SJSA1 (cell line): ENCODE results near the gene VPS33A. TPM values are rescaled to one million over a fixed set of nuclear protein-coding genes. Genes with fewer than 3 reads are reported as not detected.
"Not testable (repeated sequence)": the region's sequence is repeated elsewhere in the genome, so short reads cannot be mapped to it uniquely, and the experiment has no call there.

ENCODE experiments used
- DNase-seq, 2 experiments: peaks; one replicate each; pipeline ENCODE4 v3.0.0-alpha.2; 2015 to 2020; ENCODE audit warnings: low spot score in 2 of 2, low read depth in 1 of 2
- H3K27ac ChIP-seq: fragments of 250-450 bp; sonication (Bioruptor Pico); 2 replicates; pipeline ENCODE4 v1.5.1; 2020; ENCODE audit warnings: mild to moderate bottlenecking, moderate library complexity
- H3K27me3 ChIP-seq: fragments of 250-450 bp; sonication (Bioruptor Pico); replicated peaks from 2 replicates; pipeline ENCODE4 v1.5.1; 2020; ENCODE audit warnings: mild to moderate bottlenecking, moderate library complexity
- H3K36me3 ChIP-seq: fragments of 250-450 bp; sonication (Bioruptor Pico); 2 replicates; pipeline ENCODE4 v1.5.1; 2020; ENCODE audit warnings: mild to moderate bottlenecking
- H3K4me1 ChIP-seq: fragments of 250-450 bp; sonication (Bioruptor Pico); replicated peaks from 2 replicates; pipeline ENCODE4 v1.6.1; 2021; ENCODE audit warnings: mild to moderate bottlenecking
- H3K4me3 ChIP-seq: fragments of 250-450 bp; sonication (Bioruptor Pico); 2 replicates; pipeline ENCODE4 v1.5.1; 2020; ENCODE audit warnings: mild to moderate bottlenecking
- H3K9me3 ChIP-seq: fragments of 250-450 bp; sonication (Bioruptor Pico); replicated peaks from 2 replicates; pipeline ENCODE4 v1.5.1; 2020; ENCODE audit warnings: mild to moderate bottlenecking
- total RNA-seq: library from RNA; depleted of rRNA; stranded (reverse); fragments of >200 nt; shearing (Covaris generic); gene quantifications from 2 replicates; pipeline ENCODE4 v1.2.3, GENCODE V29; 2014

Gene VPS33A
- total RNA-seq, 1 experiment from 2014 or later: 14.3 TPM

GRCh38 chr12:122206111-122206881, 60.0 kb downstream of the VPS33A start:
- H3K27ac ChIP-seq: no peak overlapping the region
- no peak for DNase-seq
- H3K4me3 ChIP-seq: no peak overlapping the region
- H3K9me3 ChIP-seq: no peaks in the 10 kb centered on the region; the same call in 1 of the 2 replicates
- peaks cover 35% of the 10 kb centered on the region for H3K27me3 ChIP-seq
- peaks cover 14% of the 10 kb centered on the region for H3K4me1 ChIP-seq
- peaks cover 42% of the 10 kb centered on the region for H3K36me3 ChIP-seq

GRCh38 chr12:122205053-122205925, 61.0 kb downstream of the VPS33A start:
- DNase-seq: no peak
- Histone ChIP-seq H3K27ac (no peak overlapping the region), H3K4me3 (no peak overlapping the region), H3K27me3 (peaks cover 35% of the 10 kb centered on the region), H3K36me3 (peaks cover 37% of the 10 kb centered on the region), H3K9me3 (no peaks in the 10 kb centered on the region; the same call in 1 of the 2 replicates), H3K4me1 (peaks cover 14% of the 10 kb centered on the region)

- H3K4me1 ChIP-seq: peaks cover 14% of the 10 kb centered on the region
- no peak for DNase-seq
Observed at GRCh38 chr12:122204167-122205052, 61.9 kb downstream of the VPS33A start.

GRCh38 chr12:122203301-122204166, 62.8 kb downstream of the VPS33A start, which contains the start of gene B3GNT4:
Gene B3GNT4 (plus strand): TSS chr12:122203709. CDS start chr12:122204619, 910 bp downstream.
- peak in 1 of 2 experiments; percentile 19 for DNase-seq
- Histone ChIP-seq H3K27me3 (peaks cover 35% of the 10 kb centered on the region), H3K27ac (no peak within 1 kb of the TSS)

More at GRCh38 chr12:122204167-122205052, 61.9 kb downstream of the VPS33A start:
- H3K4me3 ChIP-seq: peak overlapping the region; percentile 40
- no peaks in the 10 kb centered on the region; the same call in 1 of the 2 replicates for H3K9me3 ChIP-seq
- H3K27me3 ChIP-seq: peaks cover 35% of the 10 kb centered on the region
- H3K36me3 ChIP-seq: peaks cover 29% of the 10 kb centered on the region
- H3K27ac ChIP-seq: no peak overlapping the region

GRCh38 chr12:122202811-122203210, 63.5 kb downstream of the VPS33A start:
- peak overlapping the region; percentile 40; the same call in 1 of the 2 replicates for H3K4me3 ChIP-seq
- H3K9me3 ChIP-seq, H3K27ac ChIP-seq, DNase-seq: not testable (repeated sequence)
- peaks cover 35% of the 10 kb centered on the region for H3K27me3 ChIP-seq
- H3K36me3 ChIP-seq: peaks cover 15% of the 10 kb centered on the region
- peaks cover 14% of the 10 kb centered on the region for H3K4me1 ChIP-seq

More at GRCh38 chr12:122203301-122204166, 62.8 kb downstream of the VPS33A start, which contains the start of gene B3GNT4:
- Histone ChIP-seq H3K4me3 (peak within 1 kb of the TSS; percentile 40), H3K9me3 (no peaks in the 10 kb centered on the region; the same call in 1 of the 2 replicates), H3K36me3 (peaks cover 22% of the 10 kb centered on the region), H3K4me1 (peaks cover 14% of the 10 kb centered on the region)

GRCh38 chr12:122202017-122202416, 64.3 kb downstream of the VPS33A start:
- Histone ChIP-seq H3K4me3 (no peak overlapping the region), H3K27ac (no peak overlapping the region), H3K27me3 (peaks cover 35% of the 10 kb centered on the region), H3K4me1 (peaks cover 14% of the 10 kb centered on the region), H3K36me3 (0 out of 2 replicates have a peak, but pooled peaks cover 7% of the 10 kb centered on the region), H3K9me3 (no peaks in the 10 kb centered on the region; the same call in 1 of the 2 replicates)
- no peak for DNase-seq

DNA sequence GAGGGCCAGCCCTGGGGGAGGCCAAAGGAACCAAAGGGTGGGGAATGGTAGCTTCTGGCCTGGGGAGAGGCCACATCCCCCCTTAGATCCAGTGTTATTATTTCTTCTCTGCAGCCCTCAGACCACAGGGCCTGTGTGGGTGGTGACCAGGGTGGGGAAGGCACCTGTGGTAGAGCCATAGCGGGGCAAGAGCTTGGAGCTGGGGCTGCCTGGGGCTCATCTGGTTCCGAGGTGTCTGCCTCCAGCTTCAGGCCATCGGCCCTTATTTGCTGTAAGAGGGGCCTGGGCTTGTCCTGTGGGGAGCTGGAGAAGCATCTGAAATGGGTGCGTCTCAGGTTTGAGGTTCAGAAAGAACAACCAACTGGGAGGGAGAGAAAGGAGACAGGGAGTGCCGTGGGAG, 64.9 kb downstream of the VPS33A start:
- H3K4me3 ChIP-seq: no peak overlapping the region
- H3K36me3 ChIP-seq: 0 out of 2 replicates have a peak, but pooled peaks cover 3% of the 10 kb centered on the region
- H3K27ac ChIP-seq: no peak overlapping the region
- H3K9me3 ChIP-seq: no peaks in the 10 kb centered on the region; the same call in 1 of the 2 replicates
- no peak for DNase-seq
- peaks cover 14% of the 10 kb centered on the region for H3K4me1 ChIP-seq
- peaks cover 35% of the 10 kb centered on the region for H3K27me3 ChIP-seq

DNA sequence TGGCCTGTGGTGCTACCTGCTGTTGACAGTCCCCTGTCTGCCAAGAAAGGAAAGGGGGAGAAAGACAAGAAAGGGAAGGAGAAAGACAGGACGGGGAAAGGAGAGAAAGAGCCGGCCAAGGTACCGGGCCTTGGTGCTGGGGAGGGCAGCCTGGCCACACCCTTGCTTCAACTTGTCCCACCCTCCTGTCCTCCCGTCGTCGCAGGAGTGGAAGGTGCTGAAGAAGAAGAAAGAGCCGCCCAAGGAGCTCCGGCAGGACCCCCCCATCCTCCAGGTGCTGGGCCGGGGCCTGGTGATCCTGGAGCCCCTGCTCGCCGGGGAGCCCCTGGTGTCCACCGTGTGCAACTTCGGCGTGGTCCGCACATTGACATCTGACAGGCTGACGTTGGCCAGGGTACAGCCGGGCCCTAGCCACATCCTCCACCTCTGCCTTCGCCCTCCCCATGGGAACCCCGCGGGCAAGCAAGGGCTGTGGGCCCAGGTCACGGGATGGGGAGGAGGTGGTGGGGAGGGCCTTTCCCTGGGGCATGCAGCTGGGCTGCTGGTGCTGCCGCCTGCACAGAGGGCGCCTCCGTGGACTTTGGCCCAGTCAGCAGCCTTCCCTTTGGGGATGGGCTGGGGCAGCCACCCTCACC, 65.6 kb downstream of the VPS33A start:
- H3K27me3 ChIP-seq: peaks cover 31% of the 10 kb centered on the region
- peaks cover 14% of the 10 kb centered on the region for H3K4me1 ChIP-seq
- H3K4me3 ChIP-seq: no peak overlapping the region
- DNase-seq: no peak
- no peaks in the 10 kb centered on the region; the same call in 1 of the 2 replicates for H3K9me3 ChIP-seq
- no peak overlapping the region for H3K27ac ChIP-seq
- 0 out of 2 replicates have a peak, but pooled peaks cover 3% of the 10 kb centered on the region for H3K36me3 ChIP-seq

GRCh38 chr12:122199484-122200355, 66.6 kb downstream of the VPS33A start:
- Histone ChIP-seq H3K4me1 (peaks cover 14% of the 10 kb centered on the region), H3K27ac (no peak overlapping the region), H3K27me3 (peaks cover 22% of the 10 kb centered on the region), H3K9me3 (no peaks in the 10 kb centered on the region; the same call in 1 of the 2 replicates), H3K36me3 (0 out of 2 replicates have a peak, but pooled peaks cover 3% of the 10 kb centered on the region), H3K4me3 (no peak overlapping the region)
- no peak for DNase-seq

- no peak overlapping the region for H3K4me3 ChIP-seq
- H3K9me3 ChIP-seq: no peaks in the 10 kb centered on the region; the same call in 1 of the 2 replicates
- no peaks in the 10 kb centered on the region for H3K36me3 ChIP-seq
- H3K4me1 ChIP-seq: no peaks in the 10 kb centered on the region
- DNase-seq: no peak
- 0 out of 2 replicates have a peak, but pooled peaks cover 2% of the 10 kb centered on the region for H3K27me3 ChIP-seq
- H3K27ac ChIP-seq: no peak overlapping the region
Observed at GRCh38 chr12:122197612-122197966, 68.7 kb downstream of the VPS33A start.

GRCh38 chr12:122195405-122195804, 70.9 kb downstream of the VPS33A start:
- no peak overlapping the region for H3K27ac ChIP-seq
- H3K9me3 ChIP-seq: no peaks in the 10 kb centered on the region; the same call in 1 of the 2 replicates
- no peaks in the 10 kb centered on the region for H3K36me3 ChIP-seq
- H3K27me3 ChIP-seq: no peaks in the 10 kb centered on the region
- H3K4me1 ChIP-seq: no peaks in the 10 kb centered on the region
- no peak overlapping the region for H3K4me3 ChIP-seq
- no peak for DNase-seq
